HepG2 (cell line): Measurements from ENCODE around the gene EARS2. TPM values are rescaled to one million over a fixed set of nuclear protein-coding genes. Genes with fewer than 3 reads are reported as not detected.

Source experiments
- ADNP ChIP-seq: sonication (generic); formaldehyde crosslinking; IDR thresholded peaks from 2 replicates; pipeline ENCODE4 v1.4.0; 2020; ENCODE audit warnings: missing genetic modification reagents
- DBP ChIP-seq: sonication (generic); formaldehyde crosslinking; IDR thresholded peaks from 2 replicates; pipeline ENCODE4 v1.4.0; 2020; ENCODE audit warnings: missing genetic modification reagents; ENCODE audit errors: not compliant biosample characterization
- DDIT3 ChIP-seq: sonication (generic); formaldehyde crosslinking; IDR thresholded peaks from 2 replicates; pipeline ENCODE4 v1.4.0; 2020; ENCODE audit warnings: mild to moderate bottlenecking, missing genetic modification reagents
- GLI4 ChIP-seq: sonication (generic); formaldehyde crosslinking; IDR thresholded peaks from 2 replicates; pipeline ENCODE4 v1.5.1; 2020; ENCODE audit warnings: missing genetic modification reagents, mild to moderate bottlenecking, moderate library complexity, borderline replicate concordance
- GTF3A ChIP-seq: sonication (generic); formaldehyde crosslinking; conservative IDR thresholded peaks from 2 replicates; pipeline ENCODE4 v1.4.0; 2020; ENCODE audit warnings: mild to moderate bottlenecking, missing genetic modification reagents
- HCFC1 ChIP-seq: fragments of 150-350 bp; IDR thresholded peaks from 2 replicates; pipeline ENCODE4 v1.6.1; 2014; ENCODE audit warnings: low read depth, low read length
- JDP2 ChIP-seq: sonication (generic); formaldehyde crosslinking; IDR thresholded peaks from 2 replicates; pipeline ENCODE4 v1.8.1; 2022; ENCODE audit warnings: missing genetic modification reagents, borderline replicate concordance
- KAT2B ChIP-seq: fragments of 150-350 bp; IDR thresholded peaks from 2 replicates; pipeline ENCODE4 v1.6.1; 2014; ENCODE audit warnings: low read depth, low read length, borderline replicate concordance
- KLF16 ChIP-seq, 2 experiments: sonication (generic) in 1 of 2; formaldehyde crosslinking in 1 of 2; IDR thresholded peaks; 2 replicates each; pipeline versions ENCODE4 v1.6.1 to v1.8.0; 2016 to 2023; ENCODE audit warnings: missing genetic modification reagents in 2 of 2, missing compliant biosample characterization in 1 of 2
- MBD4 ChIP-seq: IDR thresholded peaks from 2 replicates; pipeline ENCODE4 v1.6.1; 2012; ENCODE audit warnings: low read length, inconsistent platforms, borderline replicate concordance
- MTA1 ChIP-seq: sonication (generic); formaldehyde crosslinking; IDR thresholded peaks from 2 replicates; pipeline ENCODE4 v1.4.0; 2020; ENCODE audit warnings: missing genetic modification reagents, mild to moderate bottlenecking, borderline replicate concordance
- REXO4 ChIP-seq: sonication (generic); formaldehyde crosslinking; IDR thresholded peaks from 2 replicates; pipeline ENCODE4 v1.8.0; 2022; ENCODE audit warnings: missing genetic modification reagents, mild to moderate bottlenecking, borderline replicate concordance
- SRSF1 ChIP-seq: fragments of 200-400 bp; formaldehyde crosslinking; optimal IDR thresholded peaks from 2 replicates; pipeline ENCODE3; 2017; ENCODE audit warnings: mild to moderate bottlenecking, low read depth, low read length, moderate library complexity
- SUZ12 ChIP-seq: fragments of 150-350 bp; IDR thresholded peaks from 2 replicates; pipeline ENCODE4 v1.6.1; 2014; ENCODE audit warnings: low read depth, low read length
- TEAD2 ChIP-seq: sonication (generic); formaldehyde crosslinking; IDR thresholded peaks from 2 replicates; pipeline ENCODE4 v1.9.0; 2021; ENCODE audit warnings: missing genetic modification reagents
- ZMAT3 ChIP-seq: sonication (generic); formaldehyde crosslinking; conservative IDR thresholded peaks from 2 replicates; pipeline ENCODE4 v1.7.0; 2021; ENCODE audit warnings: missing genetic modification reagents
- ZNF20 ChIP-seq: sonication (generic); formaldehyde crosslinking; IDR thresholded peaks from 2 replicates; pipeline ENCODE4 v1.4.0; 2020; ENCODE audit warnings: mild to moderate bottlenecking, moderate library complexity, missing genetic modification reagents
- ZNF224 ChIP-seq: sonication (generic); formaldehyde crosslinking; IDR thresholded peaks from 2 replicates; pipeline ENCODE4 v1.5.0; 2020; ENCODE audit warnings: mild to moderate bottlenecking, missing genetic modification reagents
- ZNF546 ChIP-seq: sonication (generic); formaldehyde crosslinking; conservative IDR thresholded peaks from 2 replicates; pipeline ENCODE4 v1.8.1; 2023; ENCODE audit warnings: mild to moderate bottlenecking, missing genetic modification reagents
- ZNF720 ChIP-seq: sonication (generic); formaldehyde crosslinking; IDR thresholded peaks from 2 replicates; pipeline ENCODE4 v1.4.0; 2020; ENCODE audit warnings: missing genetic modification reagents
- ZNF775 ChIP-seq: sonication (generic); formaldehyde crosslinking; IDR thresholded peaks from 2 replicates; pipeline ENCODE4 v1.4.0; 2020; ENCODE audit warnings: missing genetic modification reagents, mild to moderate bottlenecking, moderate library complexity, borderline replicate concordance
- ZNF879 ChIP-seq: sonication (generic); formaldehyde crosslinking; IDR thresholded peaks from 2 replicates; pipeline ENCODE4 v1.8.1; 2023; ENCODE audit warnings: missing genetic modification reagents
- polyA plus RNA-seq, 8 experiments: library from polyadenylated mRNA; depleted of rRNA in 3 of 8; stranded (reverse) in 7 of 8; unstranded in 1 of 8; fragments of >200 nt; fragmentation: Illumina TruSeq in 4 of 8; extraction: Trizol in 4 of 8; gene quantifications; 2 replicates each; pipeline versions ENCODE4 v1.2.1 to v1.2.3, GENCODE V29; 2011 to 2016; ENCODE audit warnings: low read depth in 4 of 8, missing spikeins in 1 of 8, mixed read lengths in 1 of 8; ENCODE audit not compliant: insufficient read depth in 1 of 8
- total RNA-seq, 5 experiments: library from RNA; depleted of rRNA; stranded (reverse); fragments of >200 nt; fragmentation: Illumina TruSeq; extraction: Trizol; gene quantifications; 2 replicates each; pipeline ENCODE4 v1.2.3, GENCODE V29; 2016; ENCODE audit warnings: low read depth in 1 of 5
- TF ChIP-seq, protein P1 (sequence below): IDR thresholded peaks from 2 replicates; pipeline ENCODE4 v1.6.1; 2016; ENCODE audit warnings: missing biosample characterization, missing genetic modification reagents, low read depth

EARS2 gene
- total and polyA plus RNA-seq, 2 of the 13 experiments (the other 11 are each of a cell fraction or from before 2014, with no cell fraction given), result 49.4 to 80.4 TPM

DNA sequence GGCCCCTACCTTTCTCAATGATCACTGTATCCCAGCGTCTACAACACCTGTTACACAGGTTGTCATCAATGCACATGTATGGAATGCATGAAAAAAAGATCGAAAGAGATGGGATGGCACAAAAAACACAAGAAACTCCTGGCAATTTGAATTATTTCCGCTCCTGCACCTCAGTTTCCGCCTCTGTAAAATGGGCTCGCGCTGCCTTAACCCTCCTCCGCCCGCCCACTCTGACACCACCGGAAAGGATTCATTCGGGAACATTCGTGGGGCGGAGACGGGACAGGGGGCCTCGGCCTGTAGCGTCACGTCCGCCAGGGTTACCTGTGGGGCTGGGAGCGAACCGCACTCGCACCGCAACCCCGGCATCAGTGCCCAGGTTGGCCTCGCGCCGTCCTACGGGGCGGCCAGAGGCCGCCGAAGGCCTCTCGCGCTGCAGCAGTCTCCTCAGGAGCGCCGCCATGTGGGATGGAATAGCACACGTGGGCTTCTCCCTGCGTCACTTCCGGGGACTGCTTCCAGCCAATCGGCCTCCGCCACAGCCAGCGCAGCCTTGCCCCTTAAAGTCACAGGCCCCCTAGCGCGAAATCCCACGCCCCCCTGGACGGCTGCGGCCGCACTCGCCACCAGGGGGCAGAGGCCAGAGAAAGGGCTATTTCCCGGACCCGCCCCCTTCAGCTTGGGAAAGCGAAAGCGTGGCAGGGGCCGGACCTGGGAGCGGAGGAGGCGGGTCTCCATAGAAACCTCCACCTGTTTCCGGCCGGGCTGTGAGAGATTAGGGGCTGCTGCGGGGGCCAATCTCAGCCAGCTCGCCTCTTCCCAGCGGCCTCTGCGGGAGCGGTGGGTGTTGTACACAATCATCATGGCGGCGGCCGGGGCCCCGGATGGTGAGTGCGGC lies at the start of gene EARS2, which contains the start of gene UBFD1 (continued):
- TF ChIP-seq GLI4 (CRISPR knock-in tag) (no peak; the same call in none of the 2 replicates), MTA1 (CRISPR knock-in tag) (peak; percentile 11; the same call in 1 of the 2 replicates), ZNF879 (CRISPR knock-in tag) (peak; percentile 98), DDIT3 (no peak), KLF16 (CRISPR knock-in tag; IDR thresholded peaks at IDR 0.05) (peak; percentile 8 to 100; a peak in 2 of 4 replicates), DBP (peak; percentile 99), HCFC1 (peak; percentile 62), ZMAT3 (peak; percentile 94), GTF3A (peak; percentile 30; the same call in 1 of the 2 replicates), SUZ12 (peak; percentile 48), ZNF224 (CRISPR knock-in tag) (peak; percentile 95; the same call in 1 of the 2 replicates), JDP2 (CRISPR knock-in tag) (no peak; the same call in 1 of the 2 replicates), ZNF775 (CRISPR knock-in tag) (peak; percentile 93; the same call in 1 of the 2 replicates), SRSF1 (peak; percentile 90), ADNP (peak; percentile 100), ZNF546 (CRISPR knock-in tag) (peak; percentile 82), MBD4 (no peak), REXO4 (CRISPR knock-in tag) (no peak), TEAD2 (CRISPR knock-in tag) (peak; percentile 58; the same call in 1 of the 2 replicates), ZNF20 (CRISPR knock-in tag) (peak; percentile 95; the same call in 1 of the 2 replicates), ZNF720 (CRISPR knock-in tag) (peak; percentile 83; the same call in 1 of the 2 replicates), KAT2B (no peak)
- TF ChIP-seq, protein P1, sequence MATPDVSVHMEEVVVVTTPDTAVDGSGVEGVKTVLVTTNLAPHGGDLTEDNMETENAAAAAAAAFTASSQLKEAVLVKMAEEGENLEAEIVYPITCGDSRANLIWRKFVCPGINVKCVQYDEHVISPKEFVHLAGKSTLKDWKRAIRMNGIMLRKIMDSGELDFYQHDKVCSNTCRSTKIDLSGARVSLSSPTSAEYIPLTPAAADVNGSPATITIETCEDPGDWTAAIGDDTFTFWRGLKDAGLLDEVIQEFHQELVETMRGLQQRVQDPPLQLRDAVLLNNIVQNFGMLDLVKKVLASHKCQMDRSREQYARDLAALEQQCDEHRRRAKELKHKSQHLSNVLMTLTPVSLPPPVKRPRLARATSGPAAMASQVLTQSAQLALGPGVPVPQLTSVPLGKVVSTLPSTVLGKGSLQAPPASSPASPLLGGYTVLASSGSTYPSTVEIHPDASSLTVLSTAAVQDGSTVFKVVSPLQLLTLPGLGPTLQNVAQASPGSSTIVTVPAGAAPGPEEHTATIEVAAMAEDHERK (CRISPR knock-in tag), result no peak; the same call in 1 of the 2 replicates
